ENCODE data around the gene NLE1.

GRCh38 chr17:35101036-35101435 is 41.1 kb downstream of the NLE1 start:
- TF ChIP-seq POLR2A (IDR thresholded peaks at IDR 0.05; ENCODE audit: low read length) (no peak), GATA1 (IDR thresholded peaks at IDR 0.05; ENCODE audit: low read depth, low read length) (no peak)
